Measurements from ENCODE around the gene TIAM2. TPM values are rescaled to one million over a fixed set of nuclear protein-coding genes. Genes with fewer than 3 reads are reported as not detected.

The TIAM2 gene
- total RNA-seq, 2 donors from 2014 or later, result 2.6 to 5.5 TPM

DNA sequence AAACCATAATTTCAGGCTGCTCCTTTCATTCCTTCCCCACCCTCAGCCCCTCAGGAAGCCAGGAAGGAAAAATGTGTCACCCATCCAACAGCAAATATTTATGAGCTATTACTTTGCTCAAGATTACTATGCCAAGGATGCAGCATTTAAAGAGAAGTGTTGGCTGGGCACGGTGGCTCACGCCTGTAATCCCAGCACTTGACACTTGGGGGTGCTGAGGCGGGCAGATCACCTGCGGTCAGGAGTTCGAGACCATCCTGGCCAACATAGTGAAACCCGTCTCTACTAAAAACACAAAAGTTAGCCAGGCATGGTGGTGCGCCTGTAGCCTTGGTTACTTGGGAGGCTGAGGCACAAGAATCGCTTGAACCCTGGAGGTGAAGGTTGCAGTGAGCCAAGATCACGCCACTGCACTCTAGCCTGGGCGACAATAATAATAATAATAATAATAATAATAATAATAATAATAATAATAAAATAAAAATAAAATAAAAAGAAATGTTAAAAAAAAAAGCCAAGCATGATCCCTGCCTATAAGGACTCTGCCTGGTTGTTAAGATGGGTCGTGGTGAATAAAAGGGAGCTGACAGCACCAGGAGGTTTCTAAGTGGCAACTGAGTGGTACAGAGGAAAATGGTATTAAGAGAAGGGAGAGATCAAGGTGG lies 20.5 kb upstream of the TIAM2 start:
- H3K27ac Mint-ChIP-seq, result no peak overlapping the region
- H3K4me1 Mint-ChIP-seq, result no peaks in the 10 kb centered on the region
- no peaks in the 10 kb centered on the region for H3K9me3 ChIP-seq (ENCODE audit: control insufficient read depth, low read length, poor library complexity, severe bottlenecking)
- no peaks in the 10 kb centered on the region for H3K27me3 Mint-ChIP-seq
- ATAC-seq, result no peak
- no peak overlapping the region for H3K4me3 Mint-ChIP-seq
- DNase-seq, result no peak
- H3K36me3 Mint-ChIP-seq (ENCODE audit: low read depth), result no peaks in the 10 kb centered on the region

DNA sequence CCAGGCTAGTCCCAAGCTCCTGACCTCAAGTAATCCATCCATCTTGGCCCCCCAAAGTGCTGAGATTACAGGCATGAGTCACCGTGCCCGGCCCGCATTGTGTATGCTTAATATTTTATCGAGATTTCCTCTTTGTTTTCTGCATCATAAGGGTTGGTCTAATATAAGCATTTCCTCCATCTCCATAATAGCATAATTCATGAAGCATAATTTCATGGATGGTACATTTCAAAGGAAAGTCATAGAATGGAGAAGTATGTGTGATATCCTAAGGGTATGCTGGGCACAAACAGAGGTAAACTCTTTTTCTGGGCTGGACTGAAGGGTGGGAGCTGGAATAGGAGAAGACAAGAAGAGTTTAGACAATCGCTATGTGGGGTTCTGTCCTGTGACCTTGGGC lies 17.5 kb upstream of the TIAM2 start:
- Mint-ChIP-seq H3K27ac (no peak overlapping the region), H3K4me1 (peaks cover 8% of the 10 kb centered on the region), H3K4me3 (no peak overlapping the region), H3K27me3 (no peaks in the 10 kb centered on the region), H3K36me3 (ENCODE audit: low read depth) (no peaks in the 10 kb centered on the region)
- no peaks in the 10 kb centered on the region for H3K9me3 ChIP-seq (ENCODE audit: control insufficient read depth, low read length, poor library complexity, severe bottlenecking)
- ATAC-seq (no peak), DNase-seq (no peak)

DNA sequence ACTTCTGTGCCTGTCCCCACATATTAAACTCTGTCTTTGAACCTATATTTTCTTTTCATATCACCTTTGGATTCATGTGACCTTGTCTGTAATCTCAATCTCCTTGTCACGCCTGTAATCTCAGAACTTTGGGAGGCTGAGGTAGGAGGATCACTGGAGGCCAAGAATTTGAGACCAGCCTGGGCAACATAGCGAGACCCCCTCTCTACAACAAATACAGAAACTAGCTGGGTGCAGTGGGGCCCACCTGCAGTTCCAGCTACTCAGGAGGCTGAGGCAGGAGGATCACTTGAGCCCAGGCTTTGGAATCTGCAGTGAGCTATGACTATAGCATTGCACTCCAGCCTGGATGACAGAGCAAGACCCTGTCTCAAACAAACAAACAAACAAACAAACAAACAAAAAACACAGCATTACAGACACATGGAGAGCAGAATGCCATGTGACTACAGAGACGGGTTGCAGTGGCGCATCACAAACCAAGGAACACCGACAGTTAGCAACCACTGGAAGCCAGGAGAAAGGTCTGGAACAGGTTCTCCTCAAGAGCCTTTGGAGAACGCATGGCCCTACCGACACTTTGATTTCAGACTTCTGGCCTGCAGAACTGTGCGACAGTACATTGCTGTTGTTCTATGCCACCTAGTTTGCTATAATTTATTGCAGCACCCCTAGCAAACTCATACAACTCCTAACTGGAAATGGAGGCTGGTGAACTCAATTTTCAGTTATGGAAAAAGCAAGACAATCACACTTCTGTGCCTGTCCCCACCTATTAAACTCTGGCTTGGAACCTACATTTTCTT lies 14.6 kb upstream of the TIAM2 start:
- Mint-ChIP-seq H3K4me3 (no peak overlapping the region), H3K27me3 (no peaks in the 10 kb centered on the region), H3K4me1 (peaks cover 8% of the 10 kb centered on the region), H3K36me3 (ENCODE audit: low read depth) (no peaks in the 10 kb centered on the region), H3K27ac (no peak overlapping the region)
- ATAC-seq, result no peak
- no peak for DNase-seq
- no peaks in the 10 kb centered on the region for H3K9me3 ChIP-seq (ENCODE audit: control insufficient read depth, low read length, poor library complexity, severe bottlenecking)

DNA sequence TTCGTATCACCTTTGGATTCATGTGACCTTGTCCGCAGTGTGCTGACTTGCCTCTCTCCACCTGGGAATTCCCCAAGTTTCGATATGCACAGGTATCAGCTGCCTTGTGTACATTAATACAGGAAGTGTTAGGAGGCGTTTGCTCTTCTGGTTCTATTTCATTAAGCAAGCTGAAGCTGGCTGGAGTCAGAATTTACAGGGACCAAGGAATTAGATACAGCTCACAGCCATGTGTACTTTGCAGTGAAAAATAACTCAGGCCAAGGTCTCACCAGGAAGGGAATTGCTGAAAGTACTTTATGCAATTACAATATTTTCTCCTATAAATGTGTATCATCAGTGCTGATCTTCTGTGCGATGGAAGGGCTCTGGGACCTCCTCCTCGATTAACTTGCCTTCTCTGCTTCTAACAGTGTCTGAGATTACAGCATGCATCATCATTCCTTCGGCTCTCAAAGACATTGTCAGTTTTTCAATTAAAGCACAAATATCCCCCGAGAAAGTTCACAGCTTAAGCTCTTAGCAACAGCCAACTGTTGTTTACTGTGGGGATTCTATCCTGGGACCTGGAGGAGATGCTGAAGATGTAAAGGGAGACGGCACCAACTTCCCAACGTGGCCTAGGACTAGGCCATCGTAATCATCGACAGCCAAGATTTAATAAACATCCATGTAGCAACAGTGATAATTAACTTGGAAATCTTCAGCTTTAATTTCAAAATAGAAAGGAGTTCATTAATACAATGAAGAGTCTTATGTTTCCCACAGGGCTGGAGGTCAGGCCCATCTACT lies 13.8 kb upstream of the TIAM2 start:
- Mint-ChIP-seq H3K27me3 (no peaks in the 10 kb centered on the region), H3K27ac (peak overlapping the region; percentile 21), H3K4me3 (no peak overlapping the region), H3K4me1 (peaks cover 8% of the 10 kb centered on the region), H3K36me3 (ENCODE audit: low read depth) (no peaks in the 10 kb centered on the region)
- DNase-seq, result no peak
- ATAC-seq, result no peak
- H3K9me3 ChIP-seq (ENCODE audit: control insufficient read depth, low read length, poor library complexity, severe bottlenecking), result no peaks in the 10 kb centered on the region

DNA sequence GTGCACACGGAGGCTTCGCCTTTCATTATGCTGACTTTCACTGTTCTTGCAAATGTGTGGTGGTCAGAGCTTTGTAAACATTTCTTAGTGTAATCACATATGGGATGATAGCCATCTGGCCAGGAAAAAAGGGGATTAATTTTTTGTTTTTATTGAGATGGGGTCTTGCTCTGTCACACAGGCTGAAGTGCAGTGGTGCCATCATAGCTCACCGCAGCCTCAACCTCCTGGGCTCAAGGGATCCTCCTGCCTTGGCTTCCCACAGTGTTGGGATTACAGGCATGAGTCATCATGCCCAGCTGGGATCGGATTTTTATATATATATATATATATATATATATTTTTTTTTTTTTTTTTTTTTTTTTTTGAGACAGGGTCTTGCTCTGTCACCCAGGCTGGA lies 11.0 kb upstream of the TIAM2 start:
- H3K4me3 Mint-ChIP-seq, result no peak overlapping the region
- no peak for DNase-seq
- H3K9me3 ChIP-seq (ENCODE audit: control insufficient read depth, low read length, poor library complexity, severe bottlenecking), result no peaks in the 10 kb centered on the region
- no peak overlapping the region for H3K27ac Mint-ChIP-seq
- ATAC-seq, result no peak
- H3K27me3 Mint-ChIP-seq, result no peaks in the 10 kb centered on the region
- no peaks in the 10 kb centered on the region for H3K36me3 Mint-ChIP-seq (ENCODE audit: low read depth)
- peaks cover 8% of the 10 kb centered on the region for H3K4me1 Mint-ChIP-seq

DNA sequence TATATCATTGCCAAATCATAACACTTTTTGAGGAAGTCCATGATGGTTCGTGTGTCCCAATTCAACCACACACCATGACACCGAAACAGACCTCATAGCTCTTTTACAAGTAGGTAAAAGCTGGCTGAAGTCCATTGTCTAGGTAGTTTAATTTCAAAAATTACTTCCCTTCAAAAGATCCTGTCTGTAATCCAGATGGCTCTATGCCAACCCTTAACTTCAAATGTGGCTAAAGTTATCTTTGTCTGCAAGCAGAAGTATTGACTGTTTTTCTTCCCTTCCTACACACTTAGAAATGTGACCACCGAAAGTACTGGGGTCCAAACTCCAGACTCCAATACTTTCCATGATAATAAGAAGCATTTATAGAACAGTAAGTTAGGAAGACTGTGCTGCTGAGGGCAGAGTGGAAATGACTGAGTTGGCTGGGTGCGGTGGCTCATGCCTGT lies 8.3 kb upstream of the TIAM2 start:
- Mint-ChIP-seq H3K36me3 (ENCODE audit: low read depth) (no peaks in the 10 kb centered on the region), H3K4me1 (no peaks in the 10 kb centered on the region), H3K27me3 (no peaks in the 10 kb centered on the region), H3K4me3 (no peak overlapping the region), H3K27ac (no peak overlapping the region)
- ATAC-seq (no peak), DNase-seq (no peak)
- no peaks in the 10 kb centered on the region for H3K9me3 ChIP-seq (ENCODE audit: control insufficient read depth, low read length, poor library complexity, severe bottlenecking)

DNA sequence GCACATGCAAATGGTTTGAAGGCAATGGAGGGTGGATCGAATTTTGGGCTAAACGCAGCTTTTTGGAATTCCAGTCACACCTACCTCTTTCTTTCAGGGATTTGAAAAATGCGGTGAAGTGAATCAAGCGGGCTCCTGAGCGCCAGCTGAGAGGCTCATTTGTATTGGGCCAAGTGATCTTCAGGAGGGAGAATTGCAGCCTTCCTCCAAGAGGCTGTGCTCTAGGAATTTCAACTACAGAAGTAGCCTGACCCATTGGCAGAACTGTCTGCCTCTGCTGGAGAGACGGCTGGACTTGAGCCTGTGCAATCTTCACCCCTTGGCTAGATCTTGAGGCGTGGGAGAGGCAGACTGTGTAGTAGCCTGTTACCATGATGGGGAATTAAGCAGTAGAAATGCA lies 5.7 kb upstream of the TIAM2 start:
- H3K4me3 Mint-ChIP-seq, result no peak overlapping the region
- DNase-seq (no peak), ATAC-seq (no peak)
- H3K4me1 Mint-ChIP-seq, result no peaks in the 10 kb centered on the region
- H3K27me3 Mint-ChIP-seq, result no peaks in the 10 kb centered on the region
- H3K36me3 Mint-ChIP-seq (ENCODE audit: low read depth), result no peaks in the 10 kb centered on the region
- H3K9me3 ChIP-seq (ENCODE audit: control insufficient read depth, low read length, poor library complexity, severe bottlenecking), result no peaks in the 10 kb centered on the region
- H3K27ac Mint-ChIP-seq, result no peak overlapping the region

DNA sequence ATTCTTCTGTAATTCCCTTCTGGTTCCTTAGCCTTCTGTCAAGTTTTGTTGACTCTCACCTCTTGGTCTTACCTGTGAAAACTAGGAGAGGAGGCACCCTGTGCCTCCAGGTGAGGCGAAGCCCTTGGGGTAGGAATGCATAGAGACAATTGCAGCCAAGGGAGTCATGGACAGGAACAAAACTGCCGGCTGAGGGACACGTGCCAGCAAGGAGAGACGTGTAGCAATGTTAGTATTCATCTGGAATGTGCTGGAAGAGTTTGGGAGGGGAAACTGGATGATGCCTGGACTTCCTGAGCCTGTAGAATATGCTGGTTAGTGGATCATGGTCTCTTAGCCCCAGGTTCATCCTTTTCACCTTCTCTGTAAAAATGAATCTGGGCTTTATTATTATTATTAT lies 3.9 kb upstream of the TIAM2 start:
- no peak for ATAC-seq
- Mint-ChIP-seq H3K4me3 (no peak overlapping the region), H3K36me3 (ENCODE audit: low read depth) (no peaks in the 10 kb centered on the region), H3K27ac (no peak overlapping the region), H3K27me3 (peaks cover 3% of the 10 kb centered on the region), H3K4me1 (no peaks in the 10 kb centered on the region)
- no peaks in the 10 kb centered on the region for H3K9me3 ChIP-seq (ENCODE audit: control insufficient read depth, low read length, poor library complexity, severe bottlenecking)
- no peak for DNase-seq

DNA sequence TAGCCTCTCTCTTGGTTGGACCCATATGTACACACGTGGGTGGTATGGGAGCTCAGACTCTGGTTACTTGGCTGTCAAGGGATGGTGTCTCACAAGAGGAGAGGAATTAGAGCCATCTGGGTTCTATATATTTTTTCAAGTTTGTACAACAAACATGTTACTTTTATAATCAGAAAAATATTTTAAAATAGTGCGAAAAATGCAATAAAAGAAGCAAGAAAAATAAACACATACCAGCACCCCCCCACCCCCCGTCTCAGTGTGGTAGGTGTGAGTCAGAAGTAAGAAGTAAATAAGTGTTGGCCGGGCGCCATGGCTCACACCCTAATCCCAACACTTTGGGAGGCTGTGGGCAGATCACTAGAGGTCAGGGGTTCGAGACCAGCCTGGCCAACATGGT lies 2.1 kb upstream of the TIAM2 start:
- peaks cover 3% of the 10 kb centered on the region for H3K4me1 Mint-ChIP-seq
- no peak overlapping the region for H3K4me3 Mint-ChIP-seq
- ATAC-seq, result no peak
- DNase-seq, result no peak
- H3K27ac Mint-ChIP-seq, result no peak overlapping the region
- no peaks in the 10 kb centered on the region for H3K9me3 ChIP-seq (ENCODE audit: control insufficient read depth, low read length, poor library complexity, severe bottlenecking)
- H3K27me3 Mint-ChIP-seq, result peaks cover 21% of the 10 kb centered on the region
- peaks cover 2% of the 10 kb centered on the region for H3K36me3 Mint-ChIP-seq (ENCODE audit: low read depth)

DNA sequence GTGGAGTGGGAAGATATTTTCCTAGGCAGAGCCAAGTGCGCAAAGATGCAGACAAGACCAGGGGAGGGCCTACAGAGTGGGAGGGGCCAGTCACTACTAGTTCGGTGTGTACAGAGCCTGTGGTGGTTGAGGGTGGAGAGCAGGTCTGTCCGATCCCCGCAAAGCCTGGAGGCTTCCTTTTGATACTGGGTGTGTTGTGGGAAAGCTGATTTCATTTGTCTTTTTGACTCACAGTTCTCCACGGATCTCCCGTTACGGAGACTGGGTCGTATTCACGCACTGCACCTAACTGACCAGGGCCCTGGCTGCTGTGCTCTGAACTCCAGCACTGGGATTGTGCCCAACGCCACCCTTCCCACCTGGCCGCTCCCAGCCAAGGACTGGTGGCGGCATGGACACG lies 1.4 kb upstream of the TIAM2 start:
- H3K4me1 Mint-ChIP-seq, result peaks cover 3% of the 10 kb centered on the region
- H3K27ac Mint-ChIP-seq, result no peak overlapping the region
- no peak for ATAC-seq
- H3K36me3 Mint-ChIP-seq (ENCODE audit: low read depth), result peaks cover 2% of the 10 kb centered on the region
- H3K27me3 Mint-ChIP-seq, result peaks cover 28% of the 10 kb centered on the region
- no peak overlapping the region for H3K4me3 Mint-ChIP-seq
- no peak for DNase-seq
- H3K9me3 ChIP-seq (ENCODE audit: control insufficient read depth, low read length, poor library complexity, severe bottlenecking), result no peaks in the 10 kb centered on the region

DNA sequence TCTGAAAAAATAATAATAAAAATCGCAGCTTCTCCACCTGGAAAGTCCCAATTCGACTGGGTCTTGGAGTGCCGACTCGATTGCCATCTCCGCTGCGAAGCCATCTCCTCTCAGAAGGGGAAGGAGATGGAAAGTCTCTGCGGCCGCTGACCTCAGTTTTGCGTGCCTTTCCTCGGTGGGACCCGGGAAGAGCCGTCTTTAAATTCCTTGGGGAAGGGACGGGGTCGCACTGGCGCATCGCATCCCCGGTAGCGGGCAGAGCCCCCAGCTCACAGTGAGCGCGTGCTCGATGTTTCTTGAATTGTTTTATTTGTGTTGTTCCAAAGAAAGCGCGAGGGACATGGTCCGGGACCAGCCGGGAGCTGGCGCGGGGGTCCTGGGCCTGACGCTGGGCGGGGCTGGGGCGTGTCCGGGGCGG lies 270 bp upstream of the TIAM2 start:
- Mint-ChIP-seq H3K27ac (no peak overlapping the region), H3K4me3 (peak overlapping the region; percentile 19), H3K36me3 (ENCODE audit: low read depth) (peaks cover 2% of the 10 kb centered on the region), H3K27me3 (peaks cover 30% of the 10 kb centered on the region), H3K4me1 (peaks cover 3% of the 10 kb centered on the region)
- no peaks in the 10 kb centered on the region for H3K9me3 ChIP-seq (ENCODE audit: control insufficient read depth, low read length, poor library complexity, severe bottlenecking)
- no peak for DNase-seq
- ATAC-seq, result no peak

DNA sequence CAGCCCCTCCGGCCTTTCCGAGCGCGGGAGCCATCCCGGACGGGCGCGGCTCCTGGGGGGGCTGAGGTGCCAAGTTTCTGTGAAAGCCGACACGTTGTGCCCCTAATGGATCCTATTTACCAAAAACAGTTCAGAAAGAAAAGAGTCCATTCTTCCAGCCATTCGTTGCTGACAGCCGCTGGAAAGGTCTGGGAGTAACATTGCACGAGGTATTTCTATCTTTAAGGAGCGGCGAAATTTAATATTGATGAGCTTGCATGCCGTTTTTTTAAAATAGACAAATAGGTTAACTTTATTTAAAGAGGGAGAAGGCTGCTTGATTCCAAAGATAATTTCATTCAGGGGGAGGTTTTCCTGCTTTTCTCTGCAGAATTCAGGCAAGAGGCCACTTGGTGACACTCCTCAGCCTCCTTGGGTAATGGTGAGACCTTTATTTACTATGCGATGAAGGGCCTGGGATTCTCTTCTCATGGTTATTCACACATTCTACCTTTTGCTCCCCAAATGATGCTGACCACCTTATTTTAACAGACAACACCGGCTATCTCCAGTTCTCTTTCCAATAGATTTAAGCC lies 988 bp downstream of the TIAM2 start:
- Mint-ChIP-seq H3K27me3 (peaks cover 34% of the 10 kb centered on the region), H3K4me3 (peak overlapping the region; percentile 21), H3K4me1 (peaks cover 3% of the 10 kb centered on the region), H3K27ac (no peak overlapping the region), H3K36me3 (ENCODE audit: low read depth) (peaks cover 2% of the 10 kb centered on the region)
- DNase-seq (no peak), ATAC-seq (no peak)
- no peaks in the 10 kb centered on the region for H3K9me3 ChIP-seq (ENCODE audit: control insufficient read depth, low read length, poor library complexity, severe bottlenecking)

DNA sequence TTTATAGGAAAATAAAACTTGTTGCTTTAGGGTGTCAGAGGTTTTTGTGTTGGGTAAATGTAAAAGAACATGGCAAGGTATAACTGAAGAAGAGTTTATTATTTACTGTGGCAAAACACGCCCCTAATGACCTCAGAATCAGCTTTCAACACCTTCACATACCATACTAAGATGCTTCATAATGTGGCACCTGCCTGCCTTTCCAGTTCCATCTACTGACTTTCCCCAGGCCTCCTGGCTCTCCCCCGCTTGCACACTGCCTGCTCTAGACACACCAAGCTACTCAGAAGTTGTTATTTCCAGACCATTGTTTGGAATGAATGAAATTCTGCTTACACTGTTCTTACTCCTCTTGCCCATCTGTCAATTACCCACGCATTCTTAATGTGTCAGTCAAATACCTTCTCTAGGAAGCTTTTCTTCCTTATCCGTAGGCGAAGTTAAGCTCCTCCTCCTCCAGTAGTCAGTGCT lies 1.8 kb downstream of the TIAM2 start:
- peaks cover 34% of the 10 kb centered on the region for H3K27me3 Mint-ChIP-seq
- H3K27ac Mint-ChIP-seq, result no peak overlapping the region
- H3K36me3 Mint-ChIP-seq (ENCODE audit: low read depth), result peaks cover 2% of the 10 kb centered on the region
- H3K9me3 ChIP-seq (ENCODE audit: control insufficient read depth, low read length, poor library complexity, severe bottlenecking), result no peaks in the 10 kb centered on the region
- H3K4me3 Mint-ChIP-seq, result peak overlapping the region; percentile 64
- peaks cover 3% of the 10 kb centered on the region for H3K4me1 Mint-ChIP-seq
- DNase-seq (no peak), ATAC-seq (no peak)

All from T-helper 17 cell (primary cell).